Fibroblast of lung (primary cell): ENCODE results near the gene BTNL9.

ENCODE experiments used
- CTCF ChIP-seq, 2 donors: IDR thresholded peaks in 1 of 2; conservative IDR thresholded peaks in 1 of 2; 1 replicate in 1 of 2; 2 replicates in 1 of 2; pipeline ENCODE4 v1.5.1; 2011 to 2012; ENCODE audit warnings: low read length in 2 of 2, control low read depth in 1 of 2, inconsistent platforms in 1 of 2, low read depth in 1 of 2, mild to moderate bottlenecking in 1 of 2
- EZH2 ChIP-seq: IDR thresholded peaks from 2 replicates; pipeline ENCODE4 v1.5.1; 2012; ENCODE audit warnings: low read length, control low read depth, mild to moderate bottlenecking; ENCODE audit errors: missing control alignments

DNA sequence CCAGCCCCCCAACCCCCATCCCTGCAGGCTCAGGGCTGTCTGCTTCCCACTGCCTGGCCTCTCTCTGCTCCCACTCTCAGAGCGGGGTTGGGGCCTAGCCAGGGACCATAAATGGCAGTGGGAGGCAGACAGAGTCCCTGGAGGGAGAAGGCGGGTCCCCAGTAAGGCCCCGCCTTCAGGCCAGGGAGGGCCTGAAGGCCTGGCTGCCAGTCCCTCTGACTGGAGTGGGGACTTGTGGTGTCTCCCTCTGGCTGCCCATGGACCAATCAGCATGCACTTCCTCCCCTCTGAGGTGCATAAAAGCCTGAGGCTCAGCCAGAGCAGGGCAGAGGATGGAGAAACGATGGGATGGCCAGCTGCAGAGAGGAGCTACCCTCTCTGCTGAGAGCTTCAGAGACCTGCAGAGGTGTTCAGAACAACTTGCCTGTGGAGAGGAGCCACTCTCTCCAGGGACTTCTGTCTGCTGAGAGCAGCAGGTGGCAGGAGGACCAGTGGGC lies 2.7 kb upstream of the BTNL9 start:
- TF ChIP-seq CTCF (conservative IDR thresholded peaks at IDR 0.05 in 1 of 2, IDR thresholded peaks at IDR 0.05 in 1 of 2; ENCODE audit: low read depth in 1 of 2, low read length in 2 of 2): no peak
- TF ChIP-seq EZH2: no peak
